HG02981 (cell line): ENCODE results near the gene CDKL5.
"Not testable (repeated sequence)": the region's sequence is repeated elsewhere in the genome, so short reads cannot be mapped to it uniquely, and the experiment has no call there.

Experiments used
- ATAC-seq: cut with Tn5 transposase; IDR thresholded peaks from one replicate; pipeline ENCODE4 v1.9.1; 2021; ENCODE audit warnings: mild to moderate bottlenecking, moderate library complexity; ENCODE audit not compliant: unreplicated experiment

Gene CDKL5

DNA sequence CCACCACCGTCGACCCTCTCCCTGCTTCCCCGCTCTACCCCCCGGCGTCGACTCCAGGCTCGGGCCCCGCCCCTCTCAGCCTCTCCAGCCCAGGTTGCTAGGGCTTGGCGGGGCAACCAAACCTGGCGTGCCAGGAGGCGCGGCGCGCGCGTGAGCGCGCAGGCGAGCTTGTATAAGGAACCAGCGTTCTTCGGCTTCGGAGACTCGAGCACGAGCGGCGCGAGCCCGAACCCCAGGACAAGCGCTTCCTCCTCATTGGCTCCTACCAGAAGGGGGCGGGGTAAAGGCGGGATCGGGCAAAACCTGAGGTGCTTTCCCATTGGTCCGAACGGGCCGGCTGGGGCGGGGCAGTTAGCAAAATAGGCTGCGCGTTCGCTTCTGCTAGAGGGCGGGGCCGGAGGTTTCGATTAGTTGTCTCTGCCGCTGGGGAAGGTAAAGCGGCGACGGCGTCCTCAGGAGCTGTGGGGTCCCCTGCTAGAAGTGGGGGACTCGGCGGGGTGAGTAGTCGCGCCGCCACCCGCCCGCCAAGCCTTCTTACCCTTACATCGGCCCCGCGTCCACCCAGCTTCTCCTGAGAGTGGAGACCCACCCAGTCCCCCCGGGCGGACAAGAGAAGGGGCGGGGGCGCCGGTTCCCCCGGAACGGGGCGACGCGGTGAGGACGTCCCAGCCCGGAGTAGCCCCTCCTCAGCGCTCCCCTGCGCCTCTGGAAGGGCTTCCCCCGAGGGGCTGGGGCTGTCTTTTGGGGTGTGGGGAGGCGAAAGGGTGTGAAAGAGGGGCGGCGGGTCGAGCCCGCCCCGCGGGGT is at the start of gene CDKL5:
TSS of gene CDKL5 (plus strand) at position 410 of the 805 bp plus-strand sequence. CDS start 81,489 bp downstream, outside the sequence.
- peak; percentile 96 for ATAC-seq

DNA sequence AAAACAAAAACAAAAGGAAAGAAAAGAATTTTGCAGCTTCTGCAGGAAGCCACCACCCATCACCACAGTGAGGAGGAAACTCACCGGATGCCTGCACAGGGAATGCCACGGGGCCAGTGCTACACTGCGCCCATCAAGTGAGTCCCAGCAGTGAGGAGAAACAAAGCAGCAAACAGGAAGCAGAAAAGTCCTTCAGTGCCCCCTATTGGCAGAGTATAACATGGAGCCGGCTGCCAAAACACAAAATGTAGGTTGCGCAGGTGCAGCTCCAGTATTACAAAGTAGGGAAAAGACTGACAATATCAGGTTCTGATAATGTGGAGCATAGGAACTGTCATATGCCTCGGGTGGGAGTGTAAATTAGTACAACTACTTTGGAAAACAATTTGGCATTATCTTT is 47.6 kb upstream of the CDKL5 start:
- ATAC-seq = no peak

DNA sequence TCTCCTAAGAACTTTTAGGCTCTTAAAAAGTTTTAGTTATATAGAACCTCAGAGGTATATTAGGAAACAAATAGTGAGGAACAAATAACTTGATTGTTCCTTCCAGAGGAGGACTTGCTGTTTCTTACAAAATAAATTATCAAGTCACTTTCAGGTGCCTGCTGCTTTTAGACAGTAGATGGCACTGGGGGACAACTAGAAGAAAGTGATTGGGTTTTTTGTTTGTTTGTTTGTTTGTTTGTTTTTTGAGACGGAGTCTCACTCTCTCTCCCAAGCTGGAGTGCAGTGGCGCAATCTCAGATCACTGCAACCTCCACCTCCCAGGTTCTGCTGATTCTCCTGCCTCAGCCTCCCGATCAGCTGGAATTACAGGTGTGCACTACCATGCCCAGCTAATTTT is 35.4 kb upstream of the CDKL5 start:
- ATAC-seq = no peak

DNA sequence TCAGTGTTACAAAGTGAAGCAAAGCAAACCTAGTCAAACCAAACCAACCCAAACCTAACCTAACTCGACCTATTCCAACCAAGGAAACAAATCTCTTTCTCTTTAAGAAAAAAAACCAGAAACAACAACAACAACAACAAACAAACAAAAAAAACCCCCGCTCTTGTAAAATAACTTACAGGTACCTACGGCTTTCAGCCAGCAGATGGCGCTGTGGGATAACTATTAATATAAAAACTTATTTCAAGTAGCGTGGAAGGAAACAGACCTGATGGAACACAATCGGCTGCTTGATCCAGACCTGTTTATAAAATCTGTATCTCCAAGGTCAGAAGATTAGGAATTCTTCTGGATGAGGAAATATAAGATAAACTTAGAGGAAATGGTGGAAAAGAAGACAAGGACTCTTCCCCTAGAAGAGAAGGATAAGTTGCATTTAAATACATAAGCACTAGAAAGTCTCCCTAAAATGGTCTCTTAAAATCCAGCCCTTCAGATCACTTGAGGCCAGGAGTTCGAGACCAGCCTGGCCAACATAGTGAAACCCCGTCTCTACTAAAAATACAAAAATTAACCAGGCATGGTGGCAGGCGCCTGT is 34.4 kb upstream of the CDKL5 start:
- no peak for ATAC-seq

DNA sequence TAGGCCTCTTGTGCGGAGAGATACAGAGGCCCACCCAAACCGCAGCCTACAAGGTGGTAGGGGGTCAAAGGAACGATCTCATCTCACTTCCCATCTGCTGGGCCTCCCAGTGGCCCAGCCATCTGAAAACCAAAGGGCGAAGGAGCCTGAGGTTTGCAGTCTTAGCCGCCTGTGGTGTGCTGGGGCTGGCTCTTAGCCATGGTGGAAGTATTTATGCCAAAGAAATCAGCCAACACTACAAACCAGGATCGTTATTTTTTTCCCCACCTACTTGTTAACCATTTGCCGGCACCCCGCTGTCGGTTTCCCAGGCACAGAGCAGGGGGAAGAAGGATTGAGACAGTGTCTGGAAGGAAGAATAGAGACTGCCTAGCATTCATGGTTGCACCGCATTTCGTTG is 30.9 kb upstream of the CDKL5 start:
- no peak for ATAC-seq

DNA sequence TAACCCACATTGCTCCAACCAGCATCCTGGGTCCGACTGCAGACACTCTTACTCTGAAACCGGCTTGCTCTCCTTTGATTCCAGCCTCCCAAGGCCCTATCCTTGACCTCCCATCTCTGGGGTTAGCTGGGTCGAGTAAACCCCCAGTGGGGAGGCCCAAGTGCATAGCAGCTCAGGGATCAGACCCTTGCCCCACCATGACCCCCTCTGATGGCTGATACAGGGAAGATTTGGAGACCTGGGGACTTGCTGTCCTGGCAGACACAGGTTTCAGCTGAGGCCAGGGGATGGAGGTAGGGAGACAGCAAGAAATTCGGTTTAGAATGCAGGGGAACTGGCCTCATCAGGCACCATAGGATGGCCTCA is 23.6 kb upstream of the CDKL5 start:
- ATAC-seq = no peak

DNA sequence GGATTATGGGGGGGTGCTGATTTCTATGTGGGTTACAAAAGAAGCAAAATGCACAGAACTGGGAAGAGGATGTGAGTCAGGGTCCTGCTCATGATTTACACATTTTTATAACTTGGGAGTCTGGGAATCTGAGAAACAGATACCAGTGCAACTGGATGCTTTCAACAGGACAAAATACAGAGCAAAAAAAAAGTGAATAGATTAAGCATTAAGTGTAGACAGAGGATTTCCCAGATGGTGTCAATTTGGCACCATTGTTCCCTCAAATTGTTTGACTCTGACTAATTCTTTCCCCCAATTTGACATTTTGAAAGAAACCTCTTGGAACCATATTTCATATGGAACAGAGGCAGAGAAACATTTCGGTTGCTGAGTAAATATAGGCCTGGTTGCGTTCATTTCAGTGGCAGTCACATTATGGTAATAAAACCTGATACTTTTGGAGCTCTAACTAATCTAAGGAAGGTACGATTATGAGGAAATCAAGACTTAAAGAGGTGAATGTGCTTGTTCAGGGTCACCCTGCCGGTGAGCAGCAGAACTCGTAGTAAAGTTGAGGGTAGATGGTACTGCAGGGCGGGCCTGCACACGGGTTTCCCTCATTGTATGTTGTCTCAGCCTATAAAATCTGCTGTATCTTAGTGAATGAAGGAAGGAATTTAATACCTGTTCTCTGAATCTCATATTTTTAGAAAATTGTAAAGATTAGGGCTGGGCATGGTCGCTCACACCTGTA is 18.7 kb upstream of the CDKL5 start:
- ATAC-seq = no peak

DNA sequence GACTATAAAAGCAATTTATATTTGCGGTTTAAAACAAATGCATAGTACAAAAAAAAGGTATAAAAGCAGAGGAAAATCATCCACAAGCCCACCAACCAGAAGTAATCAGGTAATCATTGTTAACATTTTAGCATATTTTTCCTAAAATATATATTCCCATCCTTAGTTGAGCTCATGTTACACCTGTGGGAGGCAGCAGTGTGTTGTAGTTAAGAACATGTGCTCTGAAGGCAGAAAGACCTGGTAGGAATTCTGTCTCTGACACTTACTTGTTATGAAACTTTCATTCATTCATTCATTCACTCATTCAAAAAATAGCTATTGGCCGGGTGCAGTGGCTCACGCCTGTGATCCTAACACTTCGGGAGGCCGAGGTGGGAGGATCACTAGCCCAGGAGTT is 15.4 kb upstream of the CDKL5 start:
- ATAC-seq = no peak

DNA sequence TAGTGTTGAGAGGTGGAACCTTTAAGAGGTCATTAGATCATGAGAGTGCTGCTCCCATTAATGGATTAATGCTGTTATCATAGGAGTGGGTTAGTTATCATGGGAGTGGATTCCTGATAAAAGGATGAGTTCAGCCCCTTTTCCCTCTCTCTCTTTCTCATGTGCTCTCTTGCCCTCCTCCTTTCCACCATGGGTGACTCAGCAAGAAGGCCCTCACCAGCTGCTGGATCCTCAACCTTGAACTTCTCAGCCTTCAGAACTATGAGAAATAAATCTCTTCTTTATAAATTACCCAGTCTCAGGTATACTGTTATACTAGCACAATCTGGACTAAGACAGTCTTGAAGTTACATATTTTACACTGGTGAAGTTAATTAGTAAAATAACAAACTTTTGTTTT is 10.0 kb upstream of the CDKL5 start:
- no peak for ATAC-seq

DNA sequence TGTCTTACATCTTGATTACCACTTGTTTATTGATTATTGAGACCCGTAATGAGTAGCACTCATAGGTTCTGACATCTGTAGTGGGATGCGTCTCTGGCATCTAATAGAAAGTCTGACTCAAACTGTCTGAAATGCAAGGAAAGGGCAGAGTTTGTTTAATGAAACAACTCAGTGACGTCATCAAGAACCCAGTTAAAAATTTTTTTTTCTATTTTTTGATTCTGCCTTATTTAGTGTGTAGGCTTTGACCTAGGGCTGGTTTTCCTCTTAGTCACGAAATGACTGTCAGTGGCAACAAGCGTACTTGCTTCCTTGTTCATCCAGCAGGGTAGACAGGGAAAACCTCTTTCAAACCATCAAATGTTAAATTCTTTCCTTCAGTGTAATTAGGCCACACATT is 3.1 kb upstream of the CDKL5 start:
- no peak for ATAC-seq

DNA sequence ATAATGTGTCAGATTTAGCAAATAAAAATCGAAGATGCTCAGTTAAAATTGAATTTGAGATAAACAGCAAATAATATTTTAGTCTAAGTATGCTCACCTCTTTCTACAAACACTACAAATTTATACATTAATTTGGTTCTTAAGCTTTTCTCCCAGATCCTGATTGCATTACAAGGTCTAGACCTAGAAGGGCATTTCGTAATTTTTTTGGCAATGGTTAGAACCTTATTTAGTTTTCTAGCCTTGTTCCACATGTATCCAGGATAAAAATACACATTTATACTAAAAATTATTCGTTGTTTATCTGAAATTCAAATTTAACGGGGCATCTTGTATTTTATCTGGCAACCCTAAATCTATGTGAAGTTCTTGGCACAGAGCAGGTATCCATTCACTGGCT is 2.5 kb upstream of the CDKL5 start:
- ATAC-seq = no peak

DNA sequence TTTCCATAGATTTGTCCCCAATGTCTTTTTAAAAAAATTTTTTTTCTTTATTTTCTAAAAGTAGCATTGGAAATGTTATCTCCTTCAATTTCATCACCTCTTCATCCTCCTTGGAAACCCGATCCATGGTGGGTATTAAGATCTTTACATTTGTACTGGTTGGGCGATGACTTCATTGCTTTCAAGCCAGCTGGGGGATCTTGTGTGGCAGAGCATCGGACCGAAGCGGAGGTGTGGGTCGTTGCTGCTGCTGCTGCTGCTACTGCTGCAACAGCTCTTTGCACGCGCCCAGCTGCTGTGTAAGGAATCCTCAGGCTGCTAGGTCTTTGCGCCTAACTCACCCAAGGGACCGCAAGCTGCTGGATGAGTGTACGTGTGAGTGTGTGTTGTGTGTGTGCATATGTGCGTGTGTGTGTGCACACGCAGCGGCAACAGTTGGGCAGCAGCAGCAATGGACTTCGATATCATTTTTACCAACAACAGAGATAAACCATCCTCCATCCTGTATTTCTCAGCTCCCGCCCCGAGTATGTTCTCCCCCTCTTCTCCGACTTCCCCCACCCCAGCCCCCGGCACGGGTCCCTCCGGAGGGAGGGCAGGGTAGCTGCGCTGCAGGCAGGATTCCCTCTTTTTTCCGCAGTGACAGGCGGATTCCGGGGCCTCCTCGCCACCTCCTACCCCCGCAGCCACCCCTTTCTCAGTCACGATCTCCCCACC is 768 bp upstream of the CDKL5 start:
- no peak for ATAC-seq

DNA sequence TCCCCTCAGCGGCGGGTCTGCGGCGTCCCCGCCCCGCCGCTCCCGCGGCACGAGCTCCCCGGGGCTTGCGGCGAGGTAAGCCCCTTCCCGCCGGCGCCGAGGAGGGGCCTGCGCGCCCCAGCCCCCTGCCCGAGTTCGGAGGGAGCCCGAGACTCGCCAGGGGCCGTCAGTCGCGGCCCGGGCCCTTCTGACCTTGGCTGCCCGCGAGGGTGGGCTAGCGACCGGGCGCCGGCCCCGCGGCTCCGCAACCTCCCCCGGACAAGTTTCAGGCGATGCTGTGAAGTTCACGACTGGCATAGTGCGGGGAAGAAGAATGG is 554 bp downstream of the CDKL5 start:
- ATAC-seq = no peak

DNA sequence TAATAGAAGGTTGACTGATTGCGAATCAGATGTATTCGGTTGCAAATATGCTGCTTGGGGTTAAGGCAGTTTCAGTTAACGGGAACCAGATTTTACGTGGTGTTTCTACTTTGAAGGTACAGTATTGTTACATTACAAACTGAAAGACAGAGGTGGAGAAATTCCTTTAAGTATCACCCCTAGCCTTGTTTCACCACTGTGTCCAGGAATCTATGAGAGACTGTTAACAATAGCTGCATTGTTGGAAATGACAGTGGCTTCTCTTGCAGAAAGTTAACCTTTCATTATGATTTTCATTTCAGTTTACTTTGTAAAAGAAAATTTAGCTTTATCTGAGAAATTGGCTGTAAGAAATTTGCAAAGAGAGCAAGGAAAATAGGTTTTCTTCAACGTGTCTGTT is 2.6 kb downstream of the CDKL5 start:
- no peak for ATAC-seq

DNA sequence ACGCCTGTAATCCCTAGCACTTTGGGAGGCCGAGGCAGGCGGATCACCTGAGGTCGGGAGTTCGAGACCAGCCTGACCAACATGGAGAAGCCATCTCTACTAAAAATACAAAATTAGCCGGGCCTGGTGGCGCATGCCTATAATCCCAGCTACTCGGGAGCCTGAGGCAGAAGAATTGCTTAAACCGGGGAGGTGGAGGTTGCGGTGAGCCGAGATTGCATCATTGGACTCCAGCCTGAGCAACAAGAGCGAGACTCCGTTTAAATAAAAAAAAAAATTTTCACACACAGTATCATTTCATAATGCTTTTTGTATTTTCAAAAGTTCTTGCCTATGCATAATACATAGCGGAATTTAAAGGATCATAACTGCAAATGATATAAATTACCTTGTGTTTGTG is 7.9 kb downstream of the CDKL5 start:
- not testable (repeated sequence) for ATAC-seq

DNA sequence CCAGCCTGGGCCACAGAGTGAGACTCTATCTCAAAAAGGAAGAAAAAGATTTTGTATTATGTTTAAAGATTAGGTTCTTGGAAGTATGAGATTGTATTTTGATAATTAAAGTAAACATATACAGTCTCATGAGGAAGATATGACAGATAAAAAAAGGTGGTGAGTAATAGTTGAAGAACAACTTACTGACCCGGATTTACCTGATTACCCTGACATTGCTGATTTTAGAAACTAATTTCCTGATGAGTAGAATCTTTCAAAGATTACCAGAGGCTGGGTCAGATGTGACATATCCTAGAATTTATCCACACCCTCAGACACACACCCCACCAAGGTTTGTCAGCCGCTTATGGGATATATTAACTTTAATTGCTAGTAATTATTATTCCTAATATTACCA is 9.5 kb downstream of the CDKL5 start:
- no peak for ATAC-seq

DNA sequence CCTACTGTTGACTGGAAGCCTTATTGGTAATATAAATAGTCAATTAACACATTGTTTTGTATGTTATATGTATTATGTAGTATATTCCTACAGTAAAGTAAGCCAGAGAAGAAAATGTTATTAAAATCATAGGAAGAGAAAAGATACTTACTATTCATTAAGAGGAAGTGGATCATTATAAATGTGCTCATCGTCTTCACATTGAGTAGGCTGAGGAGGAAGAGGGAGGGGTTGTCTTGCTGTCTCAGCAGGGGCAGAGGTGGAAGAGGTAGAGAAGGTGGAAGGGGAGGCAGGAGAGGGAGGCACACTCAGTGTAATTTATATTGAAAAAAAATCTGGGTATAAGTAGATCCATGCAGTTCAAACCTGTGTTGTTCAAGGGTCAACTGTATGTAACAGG is 10.6 kb downstream of the CDKL5 start:
- no peak for ATAC-seq

DNA sequence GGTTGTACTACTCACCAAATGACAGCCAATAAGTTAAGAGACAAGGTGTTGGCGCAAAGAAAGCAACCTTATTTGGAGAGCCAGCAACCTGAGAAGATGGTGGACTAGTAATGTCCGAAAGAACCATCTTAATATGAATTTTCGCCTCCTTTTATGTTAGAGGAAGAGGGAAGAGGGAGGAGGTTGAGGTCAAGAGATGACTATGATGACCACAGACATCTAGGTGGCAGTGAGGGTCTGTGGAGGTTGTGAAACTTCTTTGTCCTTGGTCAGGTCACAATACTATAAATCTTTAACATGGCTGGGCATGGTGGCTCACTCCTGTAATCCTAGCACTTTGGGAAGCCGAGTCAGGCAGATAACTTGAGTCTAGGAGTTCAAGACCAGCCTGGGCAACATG is 15.4 kb downstream of the CDKL5 start:
- no peak for ATAC-seq

DNA sequence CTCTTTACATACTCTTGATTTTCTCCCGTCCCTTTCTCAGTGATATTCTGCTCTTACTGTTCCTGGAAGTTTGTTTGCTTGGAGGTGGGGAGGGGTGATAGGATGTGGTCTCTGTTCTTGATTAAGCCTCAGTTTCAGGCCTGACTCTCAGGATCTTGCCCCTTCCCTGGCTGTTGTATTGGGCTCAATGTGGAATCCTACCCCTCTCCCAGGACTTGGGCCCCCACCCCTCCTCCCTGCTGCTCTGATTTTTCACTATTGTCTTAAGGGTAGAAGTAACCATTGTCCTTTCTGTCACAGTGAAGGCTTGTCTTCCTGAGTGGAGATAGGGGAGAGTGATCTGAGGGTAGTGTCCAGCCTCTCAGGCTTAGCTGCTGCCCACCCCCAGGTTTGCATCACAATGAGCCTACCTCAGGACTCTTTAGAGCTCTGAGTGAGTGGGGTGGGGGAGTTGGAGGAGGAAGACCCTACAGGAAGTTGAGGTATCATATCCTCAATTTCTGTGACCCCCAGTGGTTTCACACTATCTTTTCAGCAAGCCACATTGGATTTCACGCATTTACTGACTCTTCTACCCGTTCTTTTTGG is 16.5 kb downstream of the CDKL5 start:
- ATAC-seq = no peak

DNA sequence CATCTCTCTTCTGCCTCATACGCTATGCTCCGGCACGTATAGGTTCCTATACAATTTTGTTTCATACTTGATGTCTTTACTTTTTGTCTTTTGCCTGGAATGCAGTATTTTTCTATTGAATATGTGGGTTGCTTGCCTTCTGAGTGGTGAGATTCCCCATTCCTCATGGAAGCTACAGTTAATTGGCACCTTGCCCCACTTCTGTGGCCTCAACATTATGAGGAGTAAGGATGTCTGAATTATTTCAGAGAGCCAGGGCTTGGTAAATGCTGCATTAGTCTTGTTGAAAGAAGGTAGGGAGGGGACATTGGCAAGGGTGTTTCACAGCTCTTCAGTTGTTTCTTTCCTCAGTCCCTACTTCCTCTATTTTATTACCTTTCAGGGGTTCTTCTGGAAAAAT is 23.0 kb downstream of the CDKL5 start:
- no peak for ATAC-seq

DNA sequence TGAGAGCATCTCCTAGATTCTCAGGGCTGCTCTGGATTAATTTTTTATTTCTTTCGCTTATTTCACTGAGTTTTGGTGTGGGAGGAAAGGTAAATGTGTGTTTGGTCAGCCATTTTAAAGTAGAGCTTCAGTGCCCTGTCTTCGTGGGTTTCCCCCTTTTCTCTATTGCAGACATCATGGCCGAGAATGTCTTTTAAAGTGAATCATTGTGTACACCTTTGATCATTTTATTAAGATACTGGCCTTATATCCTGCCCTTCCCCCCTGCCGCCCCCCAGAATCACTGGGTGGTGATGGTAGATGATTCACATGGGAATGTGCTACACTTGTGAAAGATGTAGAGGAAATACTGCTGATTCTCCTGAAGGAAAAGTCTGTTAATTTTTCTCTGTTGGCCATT is 23.8 kb downstream of the CDKL5 start:
- ATAC-seq = no peak
